ENCODE data around the gene CRCP. TPM values are rescaled to one million over a fixed set of nuclear protein-coding genes. Genes with fewer than 3 reads are reported as not detected.
"Not testable (repeated sequence)": the region's sequence is repeated elsewhere in the genome, so short reads cannot be mapped to it uniquely, and the experiment has no call there.

Gene CRCP
- total and polyA plus RNA-seq, 2 experiments from 2014 or later: 36.1 to 43.4 TPM

DNA sequence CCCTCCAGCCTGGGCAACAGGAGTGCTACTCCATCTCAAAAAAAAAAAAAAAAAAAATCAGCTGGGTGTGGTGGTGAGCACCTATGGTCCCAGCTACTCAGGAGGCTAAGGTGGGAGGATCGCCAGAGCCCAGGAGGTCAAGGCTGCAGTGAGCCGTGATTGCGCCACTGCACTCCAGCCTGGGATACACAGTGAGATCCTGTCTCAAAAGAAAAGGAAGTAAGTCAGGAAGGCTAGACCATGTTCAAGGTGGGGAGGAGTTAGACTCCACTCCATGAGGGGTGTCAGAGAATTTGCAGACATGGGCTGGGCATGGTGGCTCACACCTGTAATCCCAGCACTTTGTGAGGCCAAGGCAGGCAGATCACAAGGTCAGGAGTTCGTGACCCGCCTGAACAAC lies 6.2 kb upstream of the CRCP start:
- not testable (repeated sequence) for ATAC-seq; H3K4me3 ChIP-seq; H3K36me3 ChIP-seq (ENCODE audit: insufficient read depth); H3K4me2 ChIP-seq; H3K9me3 Mint-ChIP-seq; H3K27me3 ChIP-seq (ENCODE audit: insufficient read depth); DNase-seq (ENCODE audit: low spot score); H3K9me2 ChIP-seq (ENCODE audit: insufficient read depth); H3F3A ChIP-seq (replicated peaks; ENCODE audit: low read depth); H3K4me3 Mint-ChIP-seq; H3K27ac ChIP-seq (ENCODE audit: low read depth); H3K27me3 Mint-ChIP-seq (ENCODE audit: insufficient read depth, low read depth, poor library complexity); H3K79me2 ChIP-seq (replicated peaks; ENCODE audit: insufficient read depth); H3K4me1 Mint-ChIP-seq; H3K4me1 ChIP-seq (ENCODE audit: insufficient read depth); H2AFZ ChIP-seq; H3K27ac Mint-ChIP-seq; H4K20me1 ChIP-seq (replicated peaks; ENCODE audit: insufficient read depth); H3K36me3 Mint-ChIP-seq (ENCODE audit: low read depth)

DNA sequence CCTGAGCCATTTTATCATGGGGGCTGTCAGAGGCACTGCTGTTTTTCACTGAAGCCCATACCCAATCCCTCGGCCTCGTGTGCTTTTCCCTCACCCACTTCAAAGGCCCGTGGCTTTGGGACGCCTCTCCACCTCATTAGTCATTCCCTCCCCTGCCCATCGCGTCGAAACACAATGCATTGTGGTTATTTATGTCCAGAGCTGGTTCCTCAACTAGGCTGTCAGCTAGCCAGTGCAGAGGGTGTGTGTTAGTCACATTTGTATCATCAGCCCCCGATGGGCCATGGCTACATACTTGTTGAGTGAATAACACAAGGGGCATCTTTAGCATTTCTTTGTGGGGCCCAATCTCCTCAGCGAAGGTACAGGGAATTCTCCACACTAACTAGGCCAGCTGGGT lies 3.8 kb upstream of the CRCP start:
- Mint-ChIP-seq H3K9me3 (peaks cover 6% of the 10 kb centered on the region; the same call in 2 of the 3 replicates), H3K4me3 (no peak overlapping the region), H3K27ac (no peak overlapping the region), H3K4me1 (peaks cover 2% of the 10 kb centered on the region; the same call in 2 of the 3 replicates), H3K27me3 (ENCODE audit: insufficient read depth, low read depth, poor library complexity) (peaks cover 4% of the 10 kb centered on the region), H3K36me3 (ENCODE audit: low read depth) (peaks cover 7% of the 10 kb centered on the region; the same call in 1 of the 3 replicates)
- peaks cover 5% of the 10 kb centered on the region for H3K4me1 ChIP-seq (ENCODE audit: insufficient read depth)
- no peak overlapping the region for H2AFZ ChIP-seq
- no peaks in the 10 kb centered on the region for H3F3A ChIP-seq (replicated peaks; ENCODE audit: low read depth)
- no peaks in the 10 kb centered on the region for H3K9me2 ChIP-seq (ENCODE audit: insufficient read depth)
- H3K4me2 ChIP-seq: no peak overlapping the region
- no peak overlapping the region for H3K27ac ChIP-seq (ENCODE audit: low read depth)
- no peaks in the 10 kb centered on the region for H3K36me3 ChIP-seq (ENCODE audit: insufficient read depth)
- H4K20me1 ChIP-seq (replicated peaks; ENCODE audit: insufficient read depth): no peaks in the 10 kb centered on the region
- H3K27me3 ChIP-seq (ENCODE audit: insufficient read depth): no peaks in the 10 kb centered on the region
- H3K4me3 ChIP-seq: no peak overlapping the region
- H3K79me2 ChIP-seq (replicated peaks; ENCODE audit: insufficient read depth): peaks cover 8% of the 10 kb centered on the region
- no peak for ATAC-seq
- peak; percentile 13 for DNase-seq (ENCODE audit: low spot score)
- TF ChIP-seq ZNF114 (CRISPR knock-in tag; IDR thresholded peaks at IDR 0.05) (no peak), NANOG (IDR thresholded peaks at IDR 0.05; ENCODE audit: borderline replicate concordance) (no peak), STAT1 (IDR thresholded peaks at IDR 0.05; ENCODE audit: unreplicated experiment) (no peak), POLR2AphosphoS5 (IDR thresholded peaks at IDR 0.05; ENCODE audit: low read depth) (no peak), ZNF331 (CRISPR knock-in tag; IDR thresholded peaks at IDR 0.05; ENCODE audit: low read depth) (no peak), EZH2 (IDR thresholded peaks at IDR 0.05; ENCODE audit: low read depth, unreplicated experiment) (no peak), EZH2phosphoT487 (IDR thresholded peaks at IDR 0.05; ENCODE audit: unreplicated experiment) (no peak), CREB1 (CRISPR knock-in tag; IDR thresholded peaks at IDR 0.05; ENCODE audit: low read depth) (no peak), JUNB (IDR thresholded peaks at IDR 0.05; ENCODE audit: unreplicated experiment) (no peak)
- TF ChIP-seq, protein P1, sequence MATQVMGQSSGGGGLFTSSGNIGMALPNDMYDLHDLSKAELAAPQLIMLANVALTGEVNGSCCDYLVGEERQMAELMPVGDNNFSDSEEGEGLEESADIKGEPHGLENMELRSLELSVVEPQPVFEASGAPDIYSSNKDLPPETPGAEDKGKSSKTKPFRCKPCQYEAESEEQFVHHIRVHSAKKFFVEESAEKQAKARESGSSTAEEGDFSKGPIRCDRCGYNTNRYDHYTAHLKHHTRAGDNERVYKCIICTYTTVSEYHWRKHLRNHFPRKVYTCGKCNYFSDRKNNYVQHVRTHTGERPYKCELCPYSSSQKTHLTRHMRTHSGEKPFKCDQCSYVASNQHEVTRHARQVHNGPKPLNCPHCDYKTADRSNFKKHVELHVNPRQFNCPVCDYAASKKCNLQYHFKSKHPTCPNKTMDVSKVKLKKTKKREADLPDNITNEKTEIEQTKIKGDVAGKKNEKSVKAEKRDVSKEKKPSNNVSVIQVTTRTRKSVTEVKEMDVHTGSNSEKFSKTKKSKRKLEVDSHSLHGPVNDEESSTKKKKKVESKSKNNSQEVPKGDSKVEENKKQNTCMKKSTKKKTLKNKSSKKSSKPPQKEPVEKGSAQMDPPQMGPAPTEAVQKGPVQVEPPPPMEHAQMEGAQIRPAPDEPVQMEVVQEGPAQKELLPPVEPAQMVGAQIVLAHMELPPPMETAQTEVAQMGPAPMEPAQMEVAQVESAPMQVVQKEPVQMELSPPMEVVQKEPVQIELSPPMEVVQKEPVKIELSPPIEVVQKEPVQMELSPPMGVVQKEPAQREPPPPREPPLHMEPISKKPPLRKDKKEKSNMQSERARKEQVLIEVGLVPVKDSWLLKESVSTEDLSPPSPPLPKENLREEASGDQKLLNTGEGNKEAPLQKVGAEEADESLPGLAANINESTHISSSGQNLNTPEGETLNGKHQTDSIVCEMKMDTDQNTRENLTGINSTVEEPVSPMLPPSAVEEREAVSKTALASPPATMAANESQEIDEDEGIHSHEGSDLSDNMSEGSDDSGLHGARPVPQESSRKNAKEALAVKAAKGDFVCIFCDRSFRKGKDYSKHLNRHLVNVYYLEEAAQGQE (IDR thresholded peaks at IDR 0.05; ENCODE audit: unreplicated experiment): no peak
- TF ChIP-seq, protein P2, sequence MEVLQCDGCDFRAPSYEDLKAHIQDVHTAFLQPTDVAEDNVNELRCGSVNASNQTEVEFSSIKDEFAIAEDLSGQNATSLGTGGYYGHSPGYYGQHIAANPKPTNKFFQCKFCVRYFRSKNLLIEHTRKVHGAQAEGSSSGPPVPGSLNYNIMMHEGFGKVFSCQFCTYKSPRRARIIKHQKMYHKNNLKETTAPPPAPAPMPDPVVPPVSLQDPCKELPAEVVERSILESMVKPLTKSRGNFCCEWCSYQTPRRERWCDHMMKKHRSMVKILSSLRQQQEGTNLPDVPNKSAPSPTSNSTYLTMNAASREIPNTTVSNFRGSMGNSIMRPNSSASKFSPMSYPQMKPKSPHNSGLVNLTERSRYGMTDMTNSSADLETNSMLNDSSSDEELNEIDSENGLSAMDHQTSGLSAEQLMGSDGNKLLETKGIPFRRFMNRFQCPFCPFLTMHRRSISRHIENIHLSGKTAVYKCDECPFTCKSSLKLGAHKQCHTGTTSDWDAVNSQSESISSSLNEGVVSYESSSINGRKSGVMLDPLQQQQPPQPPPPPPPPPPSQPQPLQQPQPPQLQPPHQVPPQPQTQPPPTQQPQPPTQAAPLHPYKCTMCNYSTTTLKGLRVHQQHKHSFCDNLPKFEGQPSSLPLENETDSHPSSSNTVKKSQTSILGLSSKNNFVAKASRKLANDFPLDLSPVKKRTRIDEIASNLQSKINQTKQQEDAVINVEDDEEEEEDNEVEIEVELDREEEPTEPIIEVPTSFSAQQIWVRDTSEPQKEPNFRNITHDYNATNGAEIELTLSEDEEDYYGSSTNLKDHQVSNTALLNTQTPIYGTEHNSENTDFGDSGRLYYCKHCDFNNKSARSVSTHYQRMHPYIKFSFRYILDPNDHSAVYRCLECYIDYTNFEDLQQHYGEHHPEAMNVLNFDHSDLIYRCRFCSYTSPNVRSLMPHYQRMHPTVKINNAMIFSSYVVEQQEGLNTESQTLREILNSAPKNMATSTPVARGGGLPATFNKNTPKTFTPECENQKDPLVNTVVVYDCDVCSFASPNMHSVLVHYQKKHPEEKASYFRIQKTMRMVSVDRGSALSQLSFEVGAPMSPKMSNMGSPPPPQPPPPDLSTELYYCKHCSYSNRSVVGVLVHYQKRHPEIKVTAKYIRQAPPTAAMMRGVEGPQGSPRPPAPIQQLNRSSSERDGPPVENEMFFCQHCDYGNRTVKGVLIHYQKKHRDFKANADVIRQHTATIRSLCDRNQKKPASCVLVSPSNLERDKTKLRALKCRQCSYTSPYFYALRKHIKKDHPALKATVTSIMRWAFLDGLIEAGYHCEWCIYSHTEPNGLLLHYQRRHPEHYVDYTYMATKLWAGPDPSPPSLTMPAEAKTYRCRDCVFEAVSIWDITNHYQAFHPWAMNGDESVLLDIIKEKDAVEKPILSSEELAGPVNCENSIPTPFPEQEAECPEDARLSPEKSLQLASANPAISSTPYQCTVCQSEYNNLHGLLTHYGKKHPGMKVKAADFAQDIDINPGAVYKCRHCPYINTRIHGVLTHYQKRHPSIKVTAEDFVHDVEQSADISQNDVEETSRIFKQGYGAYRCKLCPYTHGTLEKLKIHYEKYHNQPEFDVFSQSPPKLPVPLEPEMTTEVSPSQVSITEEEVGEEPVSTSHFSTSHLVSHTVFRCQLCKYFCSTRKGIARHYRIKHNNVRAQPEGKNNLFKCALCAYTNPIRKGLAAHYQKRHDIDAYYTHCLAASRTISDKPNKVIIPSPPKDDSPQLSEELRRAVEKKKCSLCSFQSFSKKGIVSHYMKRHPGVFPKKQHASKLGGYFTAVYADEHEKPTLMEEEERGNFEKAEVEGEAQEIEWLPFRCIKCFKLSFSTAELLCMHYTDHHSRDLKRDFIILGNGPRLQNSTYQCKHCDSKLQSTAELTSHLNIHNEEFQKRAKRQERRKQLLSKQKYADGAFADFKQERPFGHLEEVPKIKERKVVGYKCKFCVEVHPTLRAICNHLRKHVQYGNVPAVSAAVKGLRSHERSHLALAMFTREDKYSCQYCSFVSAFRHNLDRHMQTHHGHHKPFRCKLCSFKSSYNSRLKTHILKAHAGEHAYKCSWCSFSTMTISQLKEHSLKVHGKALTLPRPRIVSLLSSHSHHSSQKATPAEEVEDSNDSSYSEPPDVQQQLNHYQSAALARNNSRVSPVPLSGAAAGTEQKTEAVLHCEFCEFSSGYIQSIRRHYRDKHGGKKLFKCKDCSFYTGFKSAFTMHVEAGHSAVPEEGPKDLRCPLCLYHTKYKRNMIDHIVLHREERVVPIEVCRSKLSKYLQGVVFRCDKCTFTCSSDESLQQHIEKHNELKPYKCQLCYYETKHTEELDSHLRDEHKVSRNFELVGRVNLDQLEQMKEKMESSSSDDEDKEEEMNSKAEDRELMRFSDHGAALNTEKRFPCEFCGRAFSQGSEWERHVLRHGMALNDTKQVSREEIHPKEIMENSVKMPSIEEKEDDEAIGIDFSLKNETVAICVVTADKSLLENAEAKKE (CRISPR knock-in tag; IDR thresholded peaks at IDR 0.05): no peak
- TF ChIP-seq, protein P3, sequence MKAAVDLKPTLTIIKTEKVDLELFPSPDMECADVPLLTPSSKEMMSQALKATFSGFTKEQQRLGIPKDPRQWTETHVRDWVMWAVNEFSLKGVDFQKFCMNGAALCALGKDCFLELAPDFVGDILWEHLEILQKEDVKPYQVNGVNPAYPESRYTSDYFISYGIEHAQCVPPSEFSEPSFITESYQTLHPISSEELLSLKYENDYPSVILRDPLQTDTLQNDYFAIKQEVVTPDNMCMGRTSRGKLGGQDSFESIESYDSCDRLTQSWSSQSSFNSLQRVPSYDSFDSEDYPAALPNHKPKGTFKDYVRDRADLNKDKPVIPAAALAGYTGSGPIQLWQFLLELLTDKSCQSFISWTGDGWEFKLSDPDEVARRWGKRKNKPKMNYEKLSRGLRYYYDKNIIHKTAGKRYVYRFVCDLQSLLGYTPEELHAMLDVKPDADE (IDR thresholded peaks at IDR 0.05): no peak
